ENCODE results near the gene TEAD1.

The TEAD1 gene

DNA sequence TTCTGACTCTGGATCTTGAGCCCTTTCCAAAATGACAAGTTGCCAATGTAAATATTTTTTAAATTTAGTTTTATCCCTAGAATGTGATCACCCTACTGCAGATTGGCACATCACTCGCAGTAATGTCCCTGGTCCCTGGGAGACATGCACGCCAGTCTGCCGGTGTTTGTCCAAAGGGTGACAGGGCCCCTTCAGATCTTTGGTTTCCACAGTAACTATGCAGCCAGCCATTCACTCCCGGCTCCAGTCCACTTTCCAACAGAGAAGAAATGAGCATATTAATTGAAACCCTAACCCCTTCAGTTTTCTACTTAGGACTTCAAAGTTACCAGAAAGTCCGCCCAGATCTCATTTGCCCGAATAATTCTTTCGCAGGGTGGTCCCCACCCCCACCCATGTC, 309.1 kb downstream of the TEAD1 start:
- DNase-seq: no peak
- no peaks in the 10 kb centered on the region for H3K4me1 ChIP-seq
- TF ChIP-seq, protein P1, sequence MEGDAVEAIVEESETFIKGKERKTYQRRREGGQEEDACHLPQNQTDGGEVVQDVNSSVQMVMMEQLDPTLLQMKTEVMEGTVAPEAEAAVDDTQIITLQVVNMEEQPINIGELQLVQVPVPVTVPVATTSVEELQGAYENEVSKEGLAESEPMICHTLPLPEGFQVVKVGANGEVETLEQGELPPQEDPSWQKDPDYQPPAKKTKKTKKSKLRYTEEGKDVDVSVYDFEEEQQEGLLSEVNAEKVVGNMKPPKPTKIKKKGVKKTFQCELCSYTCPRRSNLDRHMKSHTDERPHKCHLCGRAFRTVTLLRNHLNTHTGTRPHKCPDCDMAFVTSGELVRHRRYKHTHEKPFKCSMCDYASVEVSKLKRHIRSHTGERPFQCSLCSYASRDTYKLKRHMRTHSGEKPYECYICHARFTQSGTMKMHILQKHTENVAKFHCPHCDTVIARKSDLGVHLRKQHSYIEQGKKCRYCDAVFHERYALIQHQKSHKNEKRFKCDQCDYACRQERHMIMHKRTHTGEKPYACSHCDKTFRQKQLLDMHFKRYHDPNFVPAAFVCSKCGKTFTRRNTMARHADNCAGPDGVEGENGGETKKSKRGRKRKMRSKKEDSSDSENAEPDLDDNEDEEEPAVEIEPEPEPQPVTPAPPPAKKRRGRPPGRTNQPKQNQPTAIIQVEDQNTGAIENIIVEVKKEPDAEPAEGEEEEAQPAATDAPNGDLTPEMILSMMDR (IDR thresholded peaks at IDR 0.05; ENCODE audit: low read depth, low read length): no peak
- no peaks in the 10 kb centered on the region for H3K27me3 ChIP-seq
- no peaks in the 10 kb centered on the region for H3K9me3 ChIP-seq
- no peaks in the 10 kb centered on the region for H3K36me3 ChIP-seq
- H3K4me3 ChIP-seq (ENCODE audit: low read depth, low read length): no peak overlapping the region

DNA sequence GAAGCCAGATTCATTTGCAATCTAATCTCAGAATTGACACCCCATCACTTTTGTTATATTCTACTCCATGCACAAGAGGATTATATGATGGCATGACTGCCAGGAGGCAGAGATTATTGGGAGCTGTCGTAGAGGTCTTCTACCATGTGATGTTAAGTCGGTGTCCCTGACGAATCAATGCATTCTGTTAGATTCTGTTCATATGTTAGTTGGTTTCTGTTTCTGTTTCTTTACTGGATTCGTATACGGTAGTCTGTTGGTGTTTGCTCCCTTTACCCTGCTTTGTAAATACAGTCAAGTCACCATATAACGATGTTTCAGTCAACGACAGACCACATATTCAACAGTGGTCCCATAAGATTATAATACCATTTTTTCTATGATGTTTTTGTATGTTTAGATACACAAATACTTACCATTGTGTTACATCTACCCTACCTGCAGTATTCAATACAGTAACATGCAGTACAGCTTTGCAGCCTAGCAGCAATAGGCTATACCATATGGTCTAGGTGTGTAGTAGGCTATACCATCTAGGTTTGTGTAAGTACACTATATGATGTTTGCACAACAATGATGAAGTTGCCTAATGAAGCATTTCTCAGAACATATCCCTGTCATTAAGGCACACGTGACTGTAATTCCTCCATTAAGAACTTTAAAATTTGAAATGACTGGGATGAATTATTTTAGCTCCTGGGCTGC, 312.1 kb downstream of the TEAD1 start:
- DNase-seq: no peak
- Histone ChIP-seq H3K27me3 (no peaks in the 10 kb centered on the region), H3K4me1 (no peaks in the 10 kb centered on the region), H3K9me3 (no peaks in the 10 kb centered on the region), H3K36me3 (no peaks in the 10 kb centered on the region), H3K4me3 (ENCODE audit: low read depth, low read length) (no peak overlapping the region)
- TF ChIP-seq, protein P1 (IDR thresholded peaks at IDR 0.05; ENCODE audit: low read depth, low read length): no peak

DNA sequence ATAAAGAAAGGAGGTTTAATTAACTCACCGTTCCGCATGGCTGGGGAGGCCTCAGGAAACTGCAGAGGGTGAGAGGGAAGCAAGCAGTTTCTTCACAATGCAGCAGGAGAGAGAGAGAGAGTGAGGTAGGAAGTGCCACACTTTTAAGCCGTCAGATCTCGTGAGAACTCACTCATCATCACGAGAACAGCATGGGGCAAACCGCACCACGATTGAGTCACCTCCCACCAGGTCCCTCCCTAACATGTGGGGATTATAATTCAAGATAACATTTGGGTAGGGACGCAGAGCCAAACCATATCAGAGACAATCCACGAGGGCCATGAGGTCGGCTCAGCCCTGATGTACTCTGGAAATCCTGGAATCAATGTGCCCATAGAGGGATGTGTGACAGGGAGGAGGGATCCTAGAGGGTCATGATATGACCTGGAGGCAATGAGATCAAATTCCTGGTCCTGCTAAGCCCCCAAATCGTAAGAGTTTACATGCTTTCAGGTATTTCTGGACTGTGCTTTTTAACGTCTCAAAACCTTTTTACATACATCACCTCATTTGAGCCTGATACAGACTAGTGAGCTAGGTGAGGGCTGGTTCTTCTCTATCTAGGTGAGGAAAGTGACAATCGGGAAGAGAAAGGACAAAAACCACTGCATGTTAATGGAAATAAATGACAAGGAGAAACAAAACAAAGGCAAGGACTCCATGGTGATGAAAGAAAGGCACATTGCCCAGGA, 315.4 kb downstream of the TEAD1 start:
- no peaks in the 10 kb centered on the region for H3K36me3 ChIP-seq
- DNase-seq: no peak
- H3K27me3 ChIP-seq: no peaks in the 10 kb centered on the region
- H3K4me1 ChIP-seq: no peaks in the 10 kb centered on the region
- TF ChIP-seq, protein P1 (IDR thresholded peaks at IDR 0.05; ENCODE audit: low read depth, low read length): no peak
- H3K9me3 ChIP-seq: no peaks in the 10 kb centered on the region
- H3K4me3 ChIP-seq (ENCODE audit: low read depth, low read length): no peak overlapping the region

DNA sequence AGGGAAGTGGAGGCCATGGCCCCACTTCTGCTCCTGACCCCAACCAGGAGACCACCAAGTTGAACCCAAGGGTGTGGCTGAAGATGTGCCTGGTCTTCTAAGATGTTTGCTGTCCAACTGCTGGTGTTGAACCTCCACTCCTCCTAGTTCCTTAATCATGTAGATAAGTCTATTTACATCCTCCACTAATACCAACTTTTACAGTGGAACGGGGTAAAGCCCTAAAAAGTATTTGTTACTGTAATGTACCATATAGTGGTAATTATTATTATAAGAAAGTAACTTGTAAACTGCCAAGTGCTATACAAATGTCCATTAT, 315.9 kb downstream of the TEAD1 start:
- Histone ChIP-seq H3K27me3 (no peaks in the 10 kb centered on the region), H3K36me3 (no peaks in the 10 kb centered on the region), H3K4me1 (no peaks in the 10 kb centered on the region), H3K9me3 (no peaks in the 10 kb centered on the region), H3K4me3 (ENCODE audit: low read depth, low read length) (no peak overlapping the region)
- TF ChIP-seq, protein P1 (IDR thresholded peaks at IDR 0.05; ENCODE audit: low read depth, low read length): no peak
- no peak for DNase-seq

DNA sequence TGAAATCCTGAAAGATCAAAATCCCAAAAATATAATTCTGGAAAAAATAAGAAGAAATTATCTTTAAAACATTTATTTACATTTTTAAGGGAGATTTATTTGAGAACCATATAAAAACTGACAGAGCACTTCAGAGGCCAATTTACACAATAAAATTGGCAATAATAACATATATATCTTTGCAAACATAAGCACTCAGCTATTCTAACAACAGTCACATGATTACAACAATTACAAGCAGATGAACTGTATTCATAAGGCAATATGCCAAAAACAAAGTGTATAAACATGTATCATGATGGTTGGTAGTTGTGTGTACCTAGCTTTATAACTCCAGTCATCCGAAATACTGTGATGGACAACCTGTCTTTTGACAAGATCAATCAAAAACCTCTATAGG, 317.2 kb downstream of the TEAD1 start:
- TF ChIP-seq, protein P1 (IDR thresholded peaks at IDR 0.05; ENCODE audit: low read depth, low read length): no peak
- Histone ChIP-seq H3K27me3 (no peaks in the 10 kb centered on the region), H3K4me1 (no peaks in the 10 kb centered on the region), H3K4me3 (ENCODE audit: low read depth, low read length) (no peak overlapping the region), H3K36me3 (no peaks in the 10 kb centered on the region), H3K9me3 (no peaks in the 10 kb centered on the region)
- DNase-seq: no peak

DNA sequence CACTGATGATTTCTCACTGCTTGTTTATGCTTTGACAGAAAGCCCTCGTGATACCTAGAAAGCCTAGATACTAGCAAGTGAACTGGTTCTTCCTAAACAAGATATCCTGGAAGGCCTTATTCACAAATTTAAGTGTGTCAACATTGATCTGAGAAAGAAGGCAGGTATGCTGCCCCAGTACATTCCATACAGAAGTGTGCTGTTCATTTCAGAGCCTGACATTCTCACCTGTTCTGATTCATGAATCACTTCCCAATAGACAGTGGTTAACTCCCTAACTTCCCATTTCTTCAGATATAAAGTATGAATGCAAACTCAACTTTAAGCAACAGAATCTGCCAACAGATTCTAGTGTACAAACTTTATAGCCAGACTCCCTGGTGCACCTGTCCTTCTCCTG, 319.4 kb downstream of the TEAD1 start:
- TF ChIP-seq, protein P1 (IDR thresholded peaks at IDR 0.05; ENCODE audit: low read depth, low read length): no peak
- no peaks in the 10 kb centered on the region for H3K36me3 ChIP-seq
- no peaks in the 10 kb centered on the region for H3K9me3 ChIP-seq
- no peak overlapping the region for H3K4me3 ChIP-seq (ENCODE audit: low read depth, low read length)
- DNase-seq: no peak
- no peaks in the 10 kb centered on the region for H3K27me3 ChIP-seq
- no peaks in the 10 kb centered on the region for H3K4me1 ChIP-seq

Data from BE2C (cell line).